ENCODE results near the gene REXO5.

DNA sequence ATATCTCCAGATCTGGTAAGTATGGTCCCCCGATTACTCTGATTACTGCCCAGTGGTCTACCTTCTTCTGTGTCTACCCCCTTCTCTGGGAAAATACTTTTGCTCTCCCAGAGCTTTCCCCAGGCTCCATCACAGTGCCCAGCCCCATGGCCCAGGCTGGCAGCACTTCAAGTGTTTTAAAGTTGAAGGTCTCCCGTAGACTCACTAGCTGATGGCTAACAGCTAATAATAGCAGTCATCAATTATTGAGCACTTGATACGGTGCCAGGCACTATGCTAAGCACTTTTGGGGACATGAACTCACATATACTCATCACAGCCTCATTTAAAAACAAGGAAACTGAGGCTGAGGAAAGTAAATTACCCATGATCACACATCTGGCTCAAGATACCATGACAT is 60.5 kb downstream of the REXO5 start:
- TF ChIP-seq, protein P1, sequence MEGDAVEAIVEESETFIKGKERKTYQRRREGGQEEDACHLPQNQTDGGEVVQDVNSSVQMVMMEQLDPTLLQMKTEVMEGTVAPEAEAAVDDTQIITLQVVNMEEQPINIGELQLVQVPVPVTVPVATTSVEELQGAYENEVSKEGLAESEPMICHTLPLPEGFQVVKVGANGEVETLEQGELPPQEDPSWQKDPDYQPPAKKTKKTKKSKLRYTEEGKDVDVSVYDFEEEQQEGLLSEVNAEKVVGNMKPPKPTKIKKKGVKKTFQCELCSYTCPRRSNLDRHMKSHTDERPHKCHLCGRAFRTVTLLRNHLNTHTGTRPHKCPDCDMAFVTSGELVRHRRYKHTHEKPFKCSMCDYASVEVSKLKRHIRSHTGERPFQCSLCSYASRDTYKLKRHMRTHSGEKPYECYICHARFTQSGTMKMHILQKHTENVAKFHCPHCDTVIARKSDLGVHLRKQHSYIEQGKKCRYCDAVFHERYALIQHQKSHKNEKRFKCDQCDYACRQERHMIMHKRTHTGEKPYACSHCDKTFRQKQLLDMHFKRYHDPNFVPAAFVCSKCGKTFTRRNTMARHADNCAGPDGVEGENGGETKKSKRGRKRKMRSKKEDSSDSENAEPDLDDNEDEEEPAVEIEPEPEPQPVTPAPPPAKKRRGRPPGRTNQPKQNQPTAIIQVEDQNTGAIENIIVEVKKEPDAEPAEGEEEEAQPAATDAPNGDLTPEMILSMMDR (IDR thresholded peaks at IDR 0.05), result no peak
- TF ChIP-seq POLR2A (IDR thresholded peaks at IDR 0.05), result no peak
- no peak for TF ChIP-seq POLR2AphosphoS5 (IDR thresholded peaks at IDR 0.05)
- no peak for TF ChIP-seq EP300 (IDR thresholded peaks at IDR 0.05)

Data from stomach (tissue), 4 donors.